ENCODE data around the gene PRMT6. TPM values are rescaled to one million over a fixed set of nuclear protein-coding genes. Genes with fewer than 3 reads are reported as not detected.
"Not testable (repeated sequence)": the region's sequence is repeated elsewhere in the genome, so short reads cannot be mapped to it uniquely, and the experiment has no call there.

The PRMT6 gene
- total RNA-seq, result 1 to 10 TPM; 5.7 to 6.2 (median 5.9) TPM
- polyA plus RNA-seq, result 5.0 TPM
- long read RNA-seq, donor 1, transcript PRMT6-201 (1 exons, 2,616 nt), result major isoform, 36 of 37 reads
- long read RNA-seq, donor 1, partial matches to known transcripts, result 0 of 37 reads
- long read RNA-seq, donor 1, other reads (novel, unspliced or antisense), result 0 of 37 reads
- long read RNA-seq, donor 2, transcript PRMT6-201 (1 exons, 2,616 nt), result major isoform, 7 of 7 reads
- long read RNA-seq, donor 2, partial matches to known transcripts, result 0 of 7 reads
- long read RNA-seq, donor 2, other reads (novel, unspliced or antisense), result 0 of 7 reads
- long read RNA-seq, donor 3, transcript PRMT6-201 (1 exons, 2,616 nt), result major isoform, 68 of 68 reads
- long read RNA-seq, donor 3, partial matches to known transcripts, result 0 of 68 reads
- long read RNA-seq, donor 3, other reads (novel, unspliced or antisense), result 0 of 68 reads
- long read RNA-seq, donor 4, transcript PRMT6-201 (1 exons, 2,616 nt), result major isoform, 14 of 14 reads
- long read RNA-seq, donor 4, partial matches to known transcripts, result 0 of 14 reads
- long read RNA-seq, donor 4, other reads (novel, unspliced or antisense), result 0 of 14 reads

GRCh38 chr1:107056426-107057196, at the start of gene PRMT6:
Gene PRMT6, plus strand, starts transcription at chr1:107056674. Its CDS starts 42 bp downstream, at chr1:107056716.
- under 1% methylated on average over 73 of the region's 73 CpGs for WGBS
- Histone ChIP-seq H3K9me3 (ENCODE audit: control insufficient read depth, low read length) (no peaks in the 10 kb centered on the region), H3K27ac (ENCODE audit: low read length) (peak within 1 kb of the TSS; percentile 78), H3K27me3 (ENCODE audit: control insufficient read depth, insufficient read depth) (no peaks in the 10 kb centered on the region), H3K4me3 (ENCODE audit: low read length) (peak within 1 kb of the TSS; percentile 52), H3K4me1 (ENCODE audit: control insufficient read depth, insufficient read depth, low read length) (peaks cover 2% of the 10 kb centered on the region)
- ATAC-seq (peak; percentile 99), DNase-seq (peak; percentile 82 to 94 (median 92))
- intact Hi-C loops (cut with DNase I), result no loop called here

GRCh38 chr1:107009281-107009680, 47.2 kb upstream of the PRMT6 start:
- Histone ChIP-seq H3K9me3 (ENCODE audit: control insufficient read depth, low read length) (no peaks in the 10 kb centered on the region), H3K27ac (ENCODE audit: low read length) (no peak overlapping the region), H3K4me3 (ENCODE audit: low read length) (no peak overlapping the region), H3K27me3 (ENCODE audit: control insufficient read depth, insufficient read depth) (no peaks in the 10 kb centered on the region), H3K4me1 (ENCODE audit: control insufficient read depth, insufficient read depth, low read length) (no peaks in the 10 kb centered on the region)
- DNase-seq, result no peak
- 55% methylated on average over 3 of the region's 3 CpGs for WGBS
- ATAC-seq, result no peak
- intact Hi-C loops (cut with DNase I), result no loop called here

- H3K4me1 ChIP-seq (ENCODE audit: control insufficient read depth, insufficient read depth, low read length), result no peaks in the 10 kb centered on the region
- no peak overlapping the region for H3K4me3 ChIP-seq (ENCODE audit: low read length)
- ATAC-seq (no peak), DNase-seq (no peak)
- whole genome bisulfite sequencing, result 60% methylated on average over 3 of the region's 3 CpGs
- H3K27me3 ChIP-seq (ENCODE audit: control insufficient read depth, insufficient read depth), result no peaks in the 10 kb centered on the region
- intact Hi-C loops (cut with DNase I), result no loop called here
- no peaks in the 10 kb centered on the region for H3K9me3 ChIP-seq (ENCODE audit: control insufficient read depth, low read length)
- no peak overlapping the region for H3K27ac ChIP-seq (ENCODE audit: low read length)
These were observed 45.9 kb upstream of the PRMT6 start for GRCh38 chr1:107010582-107010981.

- Histone ChIP-seq H3K4me3 (ENCODE audit: low read length) (no peak overlapping the region), H3K27ac (ENCODE audit: low read length) (no peak overlapping the region), H3K27me3 (ENCODE audit: control insufficient read depth, insufficient read depth) (no peaks in the 10 kb centered on the region), H3K9me3 (ENCODE audit: control insufficient read depth, low read length) (no peaks in the 10 kb centered on the region), H3K4me1 (ENCODE audit: control insufficient read depth, insufficient read depth, low read length) (no peaks in the 10 kb centered on the region)
- intact Hi-C loops (cut with DNase I), result no loop called here
- DNase-seq (no peak), ATAC-seq (no peak)
- WGBS, result 62% methylated on average over 3 of the region's 3 CpGs
These were observed 40.0 kb upstream of the PRMT6 start for GRCh38 chr1:107016376-107016978.

GRCh38 chr1:107018445-107018844, 38.0 kb upstream of the PRMT6 start:
- Histone ChIP-seq H3K27me3 (ENCODE audit: control insufficient read depth, insufficient read depth) (no peaks in the 10 kb centered on the region), H3K4me3 (ENCODE audit: low read length) (no peak overlapping the region), H3K4me1 (ENCODE audit: control insufficient read depth, insufficient read depth, low read length) (no peaks in the 10 kb centered on the region), H3K27ac (ENCODE audit: low read length) (no peak overlapping the region), H3K9me3 (ENCODE audit: control insufficient read depth, low read length) (no peaks in the 10 kb centered on the region)
- intact Hi-C loops (cut with DNase I), result no loop called here
- DNase-seq (no peak), ATAC-seq (no peak)
- 75% methylated on average over 5 of the region's 5 CpGs for WGBS

GRCh38 chr1:107019166-107019565, 37.3 kb upstream of the PRMT6 start:
- intact Hi-C loops (cut with DNase I), result no loop called here
- no peak for DNase-seq
- Histone ChIP-seq H3K27ac (ENCODE audit: low read length) (no peak overlapping the region), H3K4me1 (ENCODE audit: control insufficient read depth, insufficient read depth, low read length) (no peaks in the 10 kb centered on the region), H3K4me3 (ENCODE audit: low read length) (no peak overlapping the region), H3K9me3 (ENCODE audit: control insufficient read depth, low read length) (no peaks in the 10 kb centered on the region), H3K27me3 (ENCODE audit: control insufficient read depth, insufficient read depth) (no peaks in the 10 kb centered on the region)
- no peak for ATAC-seq
- 70% methylated on average over 3 of the region's 3 CpGs for WGBS

- intact Hi-C loops (cut with DNase I), result loop anchor here in 1 of 4 donors (10.0 kb wide), 1 partner anchor 56 kb away; no protein-coding TSS in a partner anchor
- not testable (repeated sequence) for H3K27ac ChIP-seq (ENCODE audit: low read length); DNase-seq; H3K27me3 ChIP-seq (ENCODE audit: control insufficient read depth, insufficient read depth); H3K4me1 ChIP-seq (ENCODE audit: control insufficient read depth, insufficient read depth, low read length); H3K9me3 ChIP-seq (ENCODE audit: control insufficient read depth, low read length); ATAC-seq; H3K4me3 ChIP-seq (ENCODE audit: low read length)
- 81% methylated on average over 3 of the region's 3 CpGs for WGBS
These were observed 17.6 kb upstream of the PRMT6 start for GRCh38 chr1:107038874-107039273.

GRCh38 chr1:107044310-107045220, 11.9 kb upstream of the PRMT6 start:
- H3K4me1 ChIP-seq (ENCODE audit: control insufficient read depth, insufficient read depth, low read length); intact Hi-C loops (cut with DNase I): not testable (repeated sequence)
- 93% methylated on average over 44 of the region's 44 CpGs for WGBS

GRCh38 chr1:107047602-107048001, 8.9 kb upstream of the PRMT6 start:
- H3K27ac ChIP-seq (ENCODE audit: low read length), result no peak overlapping the region
- H3K27me3 ChIP-seq (ENCODE audit: control insufficient read depth, insufficient read depth), result no peaks in the 10 kb centered on the region
- H3K4me3 ChIP-seq (ENCODE audit: low read length), result no peak overlapping the region
- intact Hi-C loops (cut with DNase I), result no loop called here
- H3K4me1 ChIP-seq (ENCODE audit: control insufficient read depth, insufficient read depth, low read length), result no peaks in the 10 kb centered on the region
- ATAC-seq, result no peak
- 70% methylated on average over 1 of the region's 1 CpG for WGBS
- no peak for DNase-seq
- H3K9me3 ChIP-seq (ENCODE audit: control insufficient read depth, low read length), result no peaks in the 10 kb centered on the region

More at GRCh38 chr1:107044310-107045220, 11.9 kb upstream of the PRMT6 start:
- H3K27me3 ChIP-seq (ENCODE audit: control insufficient read depth, insufficient read depth); H3K4me3 ChIP-seq (ENCODE audit: low read length); H3K9me3 ChIP-seq (ENCODE audit: control insufficient read depth, low read length); H3K27ac ChIP-seq (ENCODE audit: low read length); ATAC-seq: not testable (repeated sequence)
- peak in 1 of 3 donors; percentile 36 for DNase-seq

GRCh38 chr1:107048241-107048640, 8.2 kb upstream of the PRMT6 start:
- no peaks in the 10 kb centered on the region for H3K4me1 ChIP-seq (ENCODE audit: control insufficient read depth, insufficient read depth, low read length)
- intact Hi-C loops (cut with DNase I), result no loop called here
- H3K27ac ChIP-seq (ENCODE audit: low read length), result no peak overlapping the region
- H3K9me3 ChIP-seq (ENCODE audit: control insufficient read depth, low read length), result no peaks in the 10 kb centered on the region
- no peak for ATAC-seq
- no peak for DNase-seq
- no peak overlapping the region for H3K4me3 ChIP-seq (ENCODE audit: low read length)
- no peaks in the 10 kb centered on the region for H3K27me3 ChIP-seq (ENCODE audit: control insufficient read depth, insufficient read depth)
